ENCODE results near the gene TRAM2. TPM values are rescaled to one million over a fixed set of nuclear protein-coding genes. Genes with fewer than 3 reads are reported as not detected.

TRAM2 gene
- total RNA-seq, 1 donor from 2014 or later, result 16.2 TPM

GRCh38 chr6:52505726-52506409, 71.0 kb downstream of the TRAM2 start:
- Mint-ChIP-seq H3K4me3 (ENCODE audit: unreplicated experiment) (no peak overlapping the region), H3K4me1 (ENCODE audit: low read depth, unreplicated experiment) (peaks cover 10% of the 10 kb centered on the region), H3K9me3 (ENCODE audit: unreplicated experiment) (peaks cover 10% of the 10 kb centered on the region), H3K27me3 (ENCODE audit: unreplicated experiment) (peaks cover 4% of the 10 kb centered on the region), H3K27ac (ENCODE audit: unreplicated experiment) (no peak overlapping the region), H3K36me3 (ENCODE audit: unreplicated experiment) (no peaks in the 10 kb centered on the region)
- no peak for TF ChIP-seq CTCF (IDR thresholded peaks at IDR 0.05; ENCODE audit: partially characterized antibody, unreplicated experiment)
- no peak for DNase-seq

DNA sequence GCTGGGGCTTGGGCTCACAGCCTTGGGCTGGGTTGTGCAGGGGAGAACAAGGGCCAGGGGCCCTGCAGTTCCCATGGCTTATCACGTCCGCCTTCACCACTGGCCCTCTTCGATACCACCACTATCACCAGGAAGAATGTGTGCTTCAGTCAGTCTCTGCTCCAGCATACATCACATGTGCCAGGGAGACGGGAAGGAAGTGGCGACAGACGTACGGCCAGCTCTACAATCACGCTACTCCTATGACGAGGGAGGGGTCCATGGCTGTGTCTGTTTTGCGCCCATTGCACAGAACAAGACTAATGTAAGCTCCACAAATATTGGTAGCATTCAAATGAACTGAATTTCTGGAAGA, 72.1 kb downstream of the TRAM2 start:
- peak overlapping the region; percentile 17 for H3K27ac Mint-ChIP-seq (ENCODE audit: unreplicated experiment)

DNA sequence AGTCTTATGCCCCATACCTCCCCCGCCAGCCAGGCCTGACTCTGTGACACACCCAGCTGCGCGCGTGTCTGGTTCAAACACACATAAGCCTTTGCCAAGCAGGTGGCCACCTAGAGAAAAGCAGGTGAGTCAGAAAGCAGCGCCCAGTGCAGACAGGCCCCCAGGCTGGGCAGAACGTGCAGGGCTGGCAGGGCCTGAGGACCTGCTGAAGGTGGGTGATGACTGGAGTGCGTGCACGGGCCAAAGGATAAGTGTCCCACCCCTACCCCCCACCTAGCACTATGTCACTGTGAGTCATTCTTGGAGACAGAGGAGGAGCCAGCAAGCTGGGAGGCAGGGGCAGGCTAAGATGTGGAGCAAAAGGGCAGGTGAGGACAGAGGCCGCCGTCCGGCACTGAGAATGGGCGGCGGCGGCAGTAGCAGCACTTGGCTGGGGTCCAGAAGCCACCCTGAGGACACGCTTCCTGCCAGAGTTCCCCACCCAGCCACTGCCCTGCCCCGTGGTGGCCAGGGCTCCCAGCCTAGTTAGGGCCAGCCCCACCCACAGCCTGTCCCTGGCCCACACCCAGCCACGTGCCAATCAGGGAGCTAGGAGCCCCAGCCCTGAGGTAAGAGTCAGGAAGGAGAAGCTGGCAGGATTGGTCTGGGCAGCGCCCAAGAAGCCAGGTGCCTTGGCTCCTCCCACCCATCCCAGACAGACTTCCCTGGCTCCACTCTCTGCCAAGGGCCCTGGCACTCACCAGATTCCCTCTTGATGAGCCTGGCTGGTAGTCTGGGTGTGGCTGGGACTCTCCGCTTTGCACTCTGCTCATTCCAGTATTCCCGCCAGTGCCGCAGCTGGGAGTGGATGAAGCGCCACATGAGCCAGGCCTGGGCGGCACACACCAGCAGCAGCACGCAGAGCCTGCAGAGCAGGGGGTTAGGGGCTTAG, 72.7 kb downstream of the TRAM2 start:
- H3K4me3 Mint-ChIP-seq (ENCODE audit: unreplicated experiment), result no peak overlapping the region
- no peak for TF ChIP-seq CTCF (IDR thresholded peaks at IDR 0.05; ENCODE audit: partially characterized antibody, unreplicated experiment)
- DNase-seq, result no peak
- peaks cover 7% of the 10 kb centered on the region for H3K4me1 Mint-ChIP-seq (ENCODE audit: low read depth, unreplicated experiment)
- H3K36me3 Mint-ChIP-seq (ENCODE audit: unreplicated experiment), result no peaks in the 10 kb centered on the region
- H3K27me3 Mint-ChIP-seq (ENCODE audit: unreplicated experiment), result peaks cover 4% of the 10 kb centered on the region
- peaks cover 10% of the 10 kb centered on the region for H3K9me3 Mint-ChIP-seq (ENCODE audit: unreplicated experiment)
- no peak overlapping the region for H3K27ac Mint-ChIP-seq (ENCODE audit: unreplicated experiment)

More for the DNA sequence above, 72.1 kb downstream of the TRAM2 start:
- TF ChIP-seq CTCF (IDR thresholded peaks at IDR 0.05; ENCODE audit: partially characterized antibody, unreplicated experiment), result no peak
- Mint-ChIP-seq H3K4me1 (ENCODE audit: low read depth, unreplicated experiment) (peaks cover 7% of the 10 kb centered on the region), H3K4me3 (ENCODE audit: unreplicated experiment) (no peak overlapping the region), H3K36me3 (ENCODE audit: unreplicated experiment) (no peaks in the 10 kb centered on the region), H3K9me3 (ENCODE audit: unreplicated experiment) (peaks cover 10% of the 10 kb centered on the region), H3K27me3 (ENCODE audit: unreplicated experiment) (peaks cover 4% of the 10 kb centered on the region)
- DNase-seq, result no peak

DNA sequence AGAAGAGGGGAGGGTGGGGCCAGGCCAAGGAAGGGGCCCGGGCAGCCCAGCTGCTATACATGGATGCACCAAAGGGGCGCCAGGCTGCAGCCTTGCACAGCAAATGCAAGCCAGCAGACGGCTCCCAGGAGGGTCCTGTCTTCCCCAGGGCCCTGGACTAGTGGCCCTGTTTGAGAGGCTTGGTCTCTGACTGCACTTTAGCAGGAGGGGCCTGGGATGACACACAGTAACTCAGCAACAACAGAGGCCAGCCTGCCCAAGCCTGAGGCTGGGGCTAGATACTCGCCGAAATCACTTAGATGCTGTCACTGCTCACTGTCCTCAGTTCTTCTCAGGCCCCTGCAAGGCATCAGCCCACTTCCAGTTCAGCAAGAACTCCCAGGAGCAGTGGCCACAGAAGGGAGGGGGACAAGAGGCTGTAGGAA, 73.5 kb downstream of the TRAM2 start:
- no peak overlapping the region for H3K27ac Mint-ChIP-seq (ENCODE audit: unreplicated experiment)
- peak; percentile 81 for DNase-seq
- H3K27me3 Mint-ChIP-seq (ENCODE audit: unreplicated experiment), result peaks cover under 1% of the 10 kb centered on the region

More for the DNA sequence above, 73.5 kb downstream of the TRAM2 start:
- TF ChIP-seq CTCF (IDR thresholded peaks at IDR 0.05; ENCODE audit: partially characterized antibody, unreplicated experiment), result peak; percentile 23
- no peaks in the 10 kb centered on the region for H3K36me3 Mint-ChIP-seq (ENCODE audit: unreplicated experiment)
- peaks cover 7% of the 10 kb centered on the region for H3K4me1 Mint-ChIP-seq (ENCODE audit: low read depth, unreplicated experiment)
- no peak overlapping the region for H3K4me3 Mint-ChIP-seq (ENCODE audit: unreplicated experiment)
- H3K9me3 Mint-ChIP-seq (ENCODE audit: unreplicated experiment), result peaks cover 9% of the 10 kb centered on the region
